Hematopoietic multipotent progenitor cell treated with erythropoietin and hydrocortisone succinate and interleukin-3 and kit ligand, for 4 days (in vitro differentiated cells): ENCODE results near the gene MAZ.
"Not testable (repeated sequence)": the region's sequence is repeated elsewhere in the genome, so short reads cannot be mapped to it uniquely, and the experiment has no call there.

Experiments
- DNase-seq: peaks from one replicate; pipeline ENCODE4 v3.0.0-alpha.2; 2015

Gene MAZ

GRCh38 chr16:29825145-29826044 lies 19.1 kb downstream of the MAZ start:
- peak; percentile 47 for DNase-seq

GRCh38 chr16:29826342-29826695 lies 20.0 kb downstream of the MAZ start:
- DNase-seq = no peak

- no peak for DNase-seq
Measured at GRCh38 chr16:29830774-29831173, 24.4 kb downstream of the MAZ start.

- no peak for DNase-seq
Measured at GRCh38 chr16:29831490-29831889, 25.2 kb downstream of the MAZ start.

- not testable (repeated sequence) for DNase-seq
Measured at GRCh38 chr16:29833219-29833618, 26.9 kb downstream of the MAZ start.

GRCh38 chr16:29834079-29834478 lies 27.8 kb downstream of the MAZ start:
- DNase-seq = no peak

GRCh38 chr16:29835926-29836325 lies 29.6 kb downstream of the MAZ start:
- DNase-seq = no peak

- no peak for DNase-seq
Measured at GRCh38 chr16:29836623-29837022, 30.3 kb downstream of the MAZ start.

- DNase-seq = no peak
Measured at GRCh38 chr16:29837841-29838240, 31.5 kb downstream of the MAZ start.

- no peak for DNase-seq
Measured at GRCh38 chr16:29839822-29840221, 33.5 kb downstream of the MAZ start.

GRCh38 chr16:29840240-29840639 lies 33.9 kb downstream of the MAZ start:
- DNase-seq = no peak

- no peak for DNase-seq
Measured at GRCh38 chr16:29841631-29842030, 35.3 kb downstream of the MAZ start.

GRCh38 chr16:29842732-29843346 lies 36.5 kb downstream of the MAZ start:
- peak; percentile 36 for DNase-seq

- DNase-seq = no peak
Measured at GRCh38 chr16:29843931-29844330, 37.6 kb downstream of the MAZ start.

- no peak for DNase-seq
Measured at GRCh38 chr16:29844575-29845331, 38.4 kb downstream of the MAZ start.

GRCh38 chr16:29845656-29846055 lies 39.3 kb downstream of the MAZ start:
- no peak for DNase-seq

GRCh38 chr16:29848420-29849297 lies 42.3 kb downstream of the MAZ start:
- DNase-seq = peak; percentile 84

GRCh38 chr16:29849505-29849904 lies 43.2 kb downstream of the MAZ start:
- no peak for DNase-seq

GRCh38 chr16:29850998-29851397 lies 44.7 kb downstream of the MAZ start:
- DNase-seq = no peak

- DNase-seq = no peak
Measured at GRCh38 chr16:29852654-29853053, 46.3 kb downstream of the MAZ start.

GRCh38 chr16:29854520-29855100 lies 48.3 kb downstream of the MAZ start:
- no peak for DNase-seq

GRCh38 chr16:29857133-29857760 lies 50.9 kb downstream of the MAZ start:
- peak; percentile 17 for DNase-seq
